B cell (primary cell): ENCODE data around the gene CHODL.

Source experiments
- EZH2 ChIP-seq: IDR thresholded peaks from 2 replicates; pipeline ENCODE4 v1.6.1; 2012; ENCODE audit warnings: borderline replicate concordance, low read depth, mild to moderate bottlenecking, moderate library complexity, low read length; ENCODE audit not compliant: insufficient read depth, poor library complexity, severe bottlenecking
- TF ChIP-seq, protein P1 (sequence below): fragments of 200-600 bp; IDR thresholded peaks from one replicate; pipeline ENCODE4 v1.8.0; 2022; ENCODE audit warnings: antibody characterized with exemption, mild to moderate bottlenecking

DNA sequence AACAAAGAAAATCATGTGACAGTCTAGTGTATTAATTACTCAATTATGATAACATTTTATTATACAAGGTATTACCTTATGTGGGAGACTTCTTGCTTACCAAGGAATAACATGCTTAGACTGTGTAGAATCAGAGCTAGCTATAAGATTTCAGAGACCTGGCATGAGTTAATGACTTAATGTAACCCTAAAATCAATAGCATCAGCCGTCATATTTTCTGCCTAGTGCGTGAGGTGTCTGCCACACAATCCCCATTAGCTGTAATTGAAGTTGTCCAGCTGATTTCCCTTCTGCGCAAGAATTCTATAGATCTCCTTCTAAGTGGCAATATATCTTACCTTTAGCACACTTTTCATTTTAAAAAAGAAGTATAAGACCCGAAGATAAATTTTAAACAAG is 28.8 kb downstream of the CHODL start:
- TF ChIP-seq EZH2 = no peak
- TF ChIP-seq, protein P1, sequence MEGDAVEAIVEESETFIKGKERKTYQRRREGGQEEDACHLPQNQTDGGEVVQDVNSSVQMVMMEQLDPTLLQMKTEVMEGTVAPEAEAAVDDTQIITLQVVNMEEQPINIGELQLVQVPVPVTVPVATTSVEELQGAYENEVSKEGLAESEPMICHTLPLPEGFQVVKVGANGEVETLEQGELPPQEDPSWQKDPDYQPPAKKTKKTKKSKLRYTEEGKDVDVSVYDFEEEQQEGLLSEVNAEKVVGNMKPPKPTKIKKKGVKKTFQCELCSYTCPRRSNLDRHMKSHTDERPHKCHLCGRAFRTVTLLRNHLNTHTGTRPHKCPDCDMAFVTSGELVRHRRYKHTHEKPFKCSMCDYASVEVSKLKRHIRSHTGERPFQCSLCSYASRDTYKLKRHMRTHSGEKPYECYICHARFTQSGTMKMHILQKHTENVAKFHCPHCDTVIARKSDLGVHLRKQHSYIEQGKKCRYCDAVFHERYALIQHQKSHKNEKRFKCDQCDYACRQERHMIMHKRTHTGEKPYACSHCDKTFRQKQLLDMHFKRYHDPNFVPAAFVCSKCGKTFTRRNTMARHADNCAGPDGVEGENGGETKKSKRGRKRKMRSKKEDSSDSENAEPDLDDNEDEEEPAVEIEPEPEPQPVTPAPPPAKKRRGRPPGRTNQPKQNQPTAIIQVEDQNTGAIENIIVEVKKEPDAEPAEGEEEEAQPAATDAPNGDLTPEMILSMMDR = no peak
